Prostate gland (tissue), 2 donors: Measurements from ENCODE around the gene ZNF576. TPM values are rescaled to one million over a fixed set of nuclear protein-coding genes. Genes with fewer than 3 reads are reported as not detected.
"Not testable (repeated sequence)": the region's sequence is repeated elsewhere in the genome, so short reads cannot be mapped to it uniquely, and the experiment has no call there.

Experiments
- DNase-seq: peaks from one replicate; pipeline ENCODE4 v3.0.0-alpha.2; 2019; ENCODE audit warnings: low spot score
- H3K27ac ChIP-seq, 2 donors: fragments of 200-600 bp; sonication (generic); 2 replicates each; pipeline ENCODE4 v1.5.1; 2017 to 2019
- H3K27me3 ChIP-seq: fragments of 200-600 bp; sonication (generic); replicated peaks from 2 replicates; pipeline ENCODE4 v1.5.1; 2019; ENCODE audit not compliant: insufficient read depth
- H3K36me3 ChIP-seq, 2 donors: fragments of 200-600 bp; sonication (generic); 1 replicate in 1 of 2; 2 replicates in 1 of 2; pipeline versions ENCODE4 v1.5.1 to v1.8.1; 2017 to 2019
- H3K4me1 ChIP-seq: fragments of 200-600 bp; sonication (generic); replicated peaks from 2 replicates; pipeline ENCODE4 v1.5.1; 2019
- H3K4me3 ChIP-seq, 2 donors: fragments of 200-600 bp; sonication (generic); 2 replicates each; pipeline ENCODE4 v1.5.1; 2017 to 2019
- H3K9me3 ChIP-seq: fragments of 200-600 bp; sonication (generic); 2 replicates; pipeline ENCODE4 v1.5.1; 2017
- CTCF ChIP-seq, 4 experiments: fragments of 200-600 bp in 2 of 4; fragments of 450-650 bp in 2 of 4; sonication (generic) in 2 of 4; IDR thresholded peaks; 1 replicate in 3 of 4; 2 replicates in 1 of 4; pipeline ENCODE4 v1.5.1; 2016 to 2019; ENCODE audit warnings: antibody characterized with exemption in 4 of 4, mild to moderate bottlenecking in 2 of 4, moderate library complexity in 2 of 4
- POLR2A ChIP-seq: fragments of 450-650 bp; IDR thresholded peaks from one replicate; pipeline ENCODE4 v1.6.1; 2016; ENCODE audit warnings: antibody characterized with exemption, mild to moderate bottlenecking
- POLR2AphosphoS5 ChIP-seq: sonication (generic); formaldehyde crosslinking; IDR thresholded peaks from one replicate; pipeline ENCODE4 v1.6.1; 2017; ENCODE audit warnings: antibody characterized with exemption
- WGBS: methylation state at CpG from one replicate; pipeline ENCODE4 v1.1.5; 2018; 5-methylcytosine and 5-hydroxymethylcytosine counted together
- intact Hi-C: fragments of 100-400 bp; cut with DNase I; formaldehyde crosslinking; loops from one replicate; pipeline ENCODE4 v1.14.2; 2022
- total RNA-seq, 2 donors: library from RNA; depleted of rRNA; stranded (reverse); fragments of >200 nt; gene quantifications; one replicate each; pipeline ENCODE4 v1.1.0, GENCODE V29; 2016

ZNF576 gene
- total RNA-seq, 2 donors from 2014 or later = 25.1 to 30.6 TPM

- no peak for DNase-seq
- Histone ChIP-seq H3K9me3 (no peaks in the 10 kb centered on the region), H3K4me1 (no peaks in the 10 kb centered on the region), H3K36me3 (no peaks in the 10 kb centered on the region), H3K27ac (no peak overlapping the region), H3K4me3 (no peak overlapping the region), H3K27me3 (no peaks in the 10 kb centered on the region)
- TF ChIP-seq POLR2AphosphoS5 = peak; percentile 23
- no peak for TF ChIP-seq POLR2A
- TF ChIP-seq CTCF (IDR thresholded peaks at IDR 0.05) = no peak
- intact Hi-C loops = no loop called here
- 66% methylated on average over 5 of the region's 5 CpGs for WGBS
Observed at GRCh38 chr19:43634068-43634467, 37.7 kb downstream of the ZNF576 start.

GRCh38 chr19:43634506-43634871 lies 38.1 kb downstream of the ZNF576 start:
- Histone ChIP-seq H3K4me3 (peak overlapping the region; percentile 14 to 16), H3K4me1 (no peaks in the 10 kb centered on the region), H3K27me3 (no peaks in the 10 kb centered on the region), H3K36me3 (no peaks in the 10 kb centered on the region), H3K27ac (peak overlapping the region; percentile 50 to 54), H3K9me3 (no peaks in the 10 kb centered on the region)
- TF ChIP-seq POLR2A (no peak), CTCF (IDR thresholded peaks at IDR 0.05) (no peak), POLR2AphosphoS5 (no peak)
- WGBS = 10% methylated on average over 5 of the region's 5 CpGs
- DNase-seq = no peak
- intact Hi-C loops = no loop called here

GRCh38 chr19:43634872-43635560 lies 38.6 kb downstream of the ZNF576 start:
- Histone ChIP-seq H3K4me1 (no peaks in the 10 kb centered on the region), H3K4me3 (peak overlapping the region; percentile 14 to 16), H3K9me3 (no peaks in the 10 kb centered on the region), H3K27me3 (no peaks in the 10 kb centered on the region), H3K36me3 (no peaks in the 10 kb centered on the region), H3K27ac (peak overlapping the region; percentile 50 to 54)
- DNase-seq = no peak
- TF ChIP-seq CTCF (IDR thresholded peaks at IDR 0.05) (no peak), POLR2AphosphoS5 (no peak), POLR2A (no peak)
- intact Hi-C loops = no loop called here
- 7% methylated on average over 17 of the region's 17 CpGs for WGBS

GRCh38 chr19:43635561-43635940 lies 39.2 kb downstream of the ZNF576 start:
- H3K9me3 ChIP-seq, H3K36me3 ChIP-seq, H3K4me1 ChIP-seq, DNase-seq, H3K27me3 ChIP-seq, intact Hi-C loops: not testable (repeated sequence)
- H3K4me3 ChIP-seq = peak overlapping the region in 1 of 2 donors; percentile 16
- H3K27ac ChIP-seq = peak overlapping the region; percentile 50 to 54
- 24% methylated on average over 2 of the region's 2 CpGs for WGBS

- TF ChIP-seq POLR2AphosphoS5 (no peak), POLR2A (no peak), CTCF (IDR thresholded peaks at IDR 0.05) (no peak)
- Histone ChIP-seq H3K36me3 (no peaks in the 10 kb centered on the region), H3K9me3 (no peaks in the 10 kb centered on the region), H3K27ac (peak overlapping the region in 1 of 2 donors; percentile 50), H3K4me3 (no peak overlapping the region), H3K4me1 (peaks cover 3% of the 10 kb centered on the region), H3K27me3 (no peaks in the 10 kb centered on the region)
- 64% methylated on average over 14 of the region's 14 CpGs for WGBS
- intact Hi-C loops = no loop called here
- DNase-seq = no peak
Observed at GRCh38 chr19:43636121-43636683, 39.8 kb downstream of the ZNF576 start.
